ENCODE data around the gene CRYL1. TPM values are rescaled to one million over a fixed set of nuclear protein-coding genes. Genes with fewer than 3 reads are reported as not detected.

The CRYL1 gene
- polyA plus RNA-seq, 2 of the 4 experiments (the other 2 are of a cell fraction) = 4.1 to 17.4 TPM

DNA sequence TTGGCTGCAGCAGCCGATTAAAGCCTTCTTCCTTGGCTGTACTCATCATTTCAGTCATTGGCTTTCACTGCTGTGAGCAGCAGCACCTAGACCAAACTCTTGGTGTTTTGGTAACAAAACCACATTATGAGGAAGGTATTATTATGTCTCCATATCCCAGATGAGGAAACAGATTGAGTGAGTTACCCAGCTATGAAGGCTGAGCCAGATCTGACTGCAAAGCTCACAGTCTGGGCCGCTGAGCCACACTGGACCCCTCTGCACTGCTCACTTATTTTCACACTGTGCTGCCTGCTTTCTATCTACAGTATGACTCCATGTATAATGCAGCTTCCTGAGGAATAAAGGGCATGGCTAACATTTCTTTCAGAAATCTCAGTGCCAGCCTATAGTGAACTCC is 24.5 kb downstream of the CRYL1 start:
- FAIRE-seq (no peak), ATAC-seq (no peak), DNase-seq (ENCODE audit: low read depth in 1 of 2, low spot score in 1 of 2) (no peak)
- 57% methylated on average over 2 of the region's 2 CpGs for WGBS (ENCODE audit: missing lambda C conversion rate)
- ChIA-PET CTCF (interaction anchor here (0.6 to 1.0 kb wide), 2 partner anchors 236 to 327 kb away, joined by 3 read pairs; no protein-coding TSS in a partner anchor), POLR2A (no interaction called here)
- Histone ChIP-seq H3K4me2 (no peak overlapping the region), H3K4me3 (no peak overlapping the region), H3K4me1 (no peaks in the 10 kb centered on the region), H3K9me3 (0 out of 3 replicates have a peak, but pooled peaks cover 2% of the 10 kb centered on the region), H3K27ac (no peak overlapping the region)
- TF ChIP-seq NFE2L2 (conservative IDR thresholded peaks at IDR 0.05; ENCODE audit: low read length) (no peak), MAZ (IDR thresholded peaks at IDR 0.05; ENCODE audit: borderline replicate concordance, low read depth, low read length) (no peak), HOXB13 (CRISPR knock-in tag; IDR thresholded peaks at IDR 0.05; ENCODE audit: low read depth) (no peak), EP300 (IDR thresholded peaks at IDR 0.05) (no peak), HEYL (CRISPR knock-in tag; IDR thresholded peaks at IDR 0.05) (no peak), POLR2AphosphoS2 (conservative IDR thresholded peaks at IDR 0.05; ENCODE audit: low read length) (no peak), TFCP2L1 (CRISPR knock-in tag; IDR thresholded peaks at IDR 0.05) (no peak), POLR2A (IDR thresholded peaks at IDR 0.05; ENCODE audit: low read length) (no peak), RAD21 (conservative IDR thresholded peaks at IDR 0.05 in 1 of 2, IDR thresholded peaks at IDR 0.05 in 1 of 2) (no peak), ESRRA (IDR thresholded peaks at IDR 0.05; ENCODE audit: borderline replicate concordance, low read length) (no peak), NR3C1 (IDR thresholded peaks at IDR 0.05) (no peak), MAFK (IDR thresholded peaks at IDR 0.05; ENCODE audit: partially characterized antibody) (no peak)
- TF ChIP-seq, protein P1, sequence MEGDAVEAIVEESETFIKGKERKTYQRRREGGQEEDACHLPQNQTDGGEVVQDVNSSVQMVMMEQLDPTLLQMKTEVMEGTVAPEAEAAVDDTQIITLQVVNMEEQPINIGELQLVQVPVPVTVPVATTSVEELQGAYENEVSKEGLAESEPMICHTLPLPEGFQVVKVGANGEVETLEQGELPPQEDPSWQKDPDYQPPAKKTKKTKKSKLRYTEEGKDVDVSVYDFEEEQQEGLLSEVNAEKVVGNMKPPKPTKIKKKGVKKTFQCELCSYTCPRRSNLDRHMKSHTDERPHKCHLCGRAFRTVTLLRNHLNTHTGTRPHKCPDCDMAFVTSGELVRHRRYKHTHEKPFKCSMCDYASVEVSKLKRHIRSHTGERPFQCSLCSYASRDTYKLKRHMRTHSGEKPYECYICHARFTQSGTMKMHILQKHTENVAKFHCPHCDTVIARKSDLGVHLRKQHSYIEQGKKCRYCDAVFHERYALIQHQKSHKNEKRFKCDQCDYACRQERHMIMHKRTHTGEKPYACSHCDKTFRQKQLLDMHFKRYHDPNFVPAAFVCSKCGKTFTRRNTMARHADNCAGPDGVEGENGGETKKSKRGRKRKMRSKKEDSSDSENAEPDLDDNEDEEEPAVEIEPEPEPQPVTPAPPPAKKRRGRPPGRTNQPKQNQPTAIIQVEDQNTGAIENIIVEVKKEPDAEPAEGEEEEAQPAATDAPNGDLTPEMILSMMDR (IDR thresholded peaks at IDR 0.05) = no peak
- TF ChIP-seq, protein P2, sequence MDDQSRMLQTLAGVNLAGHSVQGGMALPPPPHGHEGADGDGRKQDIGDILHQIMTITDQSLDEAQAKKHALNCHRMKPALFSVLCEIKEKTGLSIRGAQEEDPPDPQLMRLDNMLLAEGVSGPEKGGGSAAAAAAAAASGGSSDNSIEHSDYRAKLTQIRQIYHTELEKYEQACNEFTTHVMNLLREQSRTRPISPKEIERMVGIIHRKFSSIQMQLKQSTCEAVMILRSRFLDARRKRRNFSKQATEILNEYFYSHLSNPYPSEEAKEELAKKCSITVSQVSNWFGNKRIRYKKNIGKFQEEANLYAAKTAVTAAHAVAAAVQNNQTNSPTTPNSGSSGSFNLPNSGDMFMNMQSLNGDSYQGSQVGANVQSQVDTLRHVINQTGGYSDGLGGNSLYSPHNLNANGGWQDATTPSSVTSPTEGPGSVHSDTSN (IDR thresholded peaks at IDR 0.05) = no peak
- TF ChIP-seq, protein P3, sequence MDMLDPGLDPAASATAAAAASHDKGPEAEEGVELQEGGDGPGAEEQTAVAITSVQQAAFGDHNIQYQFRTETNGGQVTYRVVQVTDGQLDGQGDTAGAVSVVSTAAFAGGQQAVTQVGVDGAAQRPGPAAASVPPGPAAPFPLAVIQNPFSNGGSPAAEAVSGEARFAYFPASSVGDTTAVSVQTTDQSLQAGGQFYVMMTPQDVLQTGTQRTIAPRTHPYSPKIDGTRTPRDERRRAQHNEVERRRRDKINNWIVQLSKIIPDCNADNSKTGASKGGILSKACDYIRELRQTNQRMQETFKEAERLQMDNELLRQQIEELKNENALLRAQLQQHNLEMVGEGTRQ (IDR thresholded peaks at IDR 0.05) = no peak
- TF ChIP-seq, protein P4, sequence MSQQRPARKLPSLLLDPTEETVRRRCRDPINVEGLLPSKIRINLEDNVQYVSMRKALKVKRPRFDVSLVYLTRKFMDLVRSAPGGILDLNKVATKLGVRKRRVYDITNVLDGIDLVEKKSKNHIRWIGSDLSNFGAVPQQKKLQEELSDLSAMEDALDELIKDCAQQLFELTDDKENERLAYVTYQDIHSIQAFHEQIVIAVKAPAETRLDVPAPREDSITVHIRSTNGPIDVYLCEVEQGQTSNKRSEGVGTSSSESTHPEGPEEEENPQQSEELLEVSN (IDR thresholded peaks at IDR 0.05; ENCODE audit: borderline replicate concordance, low read depth) = no peak

DNA sequence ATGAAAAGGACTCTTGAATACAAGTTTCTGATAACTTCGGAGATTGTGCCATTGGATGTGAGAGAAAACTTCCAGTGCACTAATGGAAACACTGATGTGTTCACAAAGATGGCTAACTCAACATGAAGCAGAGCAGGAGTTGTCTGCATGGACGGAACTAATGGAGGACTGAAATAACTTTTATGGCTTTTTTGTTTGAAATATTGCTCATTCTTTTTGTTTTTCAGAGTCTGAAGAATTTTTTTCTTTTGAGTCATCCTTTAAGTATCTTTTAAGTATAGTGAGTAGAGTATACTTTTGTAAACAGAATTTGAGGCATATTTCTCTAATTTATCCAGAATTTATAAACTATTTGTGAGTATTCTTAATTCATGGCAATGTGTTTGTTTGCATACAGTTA is 25.7 kb downstream of the CRYL1 start:
- peaks cover 5% of the 10 kb centered on the region; the same call in 2 of the 3 replicates for H3K4me1 ChIP-seq
- no peak overlapping the region for H3K4me2 ChIP-seq
- ChIA-PET POLR2A (no interaction called here), CTCF (interaction anchor here (0.7 to 1.7 kb wide), 2 partner anchors 10 to 424 kb away, joined by 3 to 4 read pairs; no protein-coding TSS in a partner anchor)
- no peak for FAIRE-seq
- 0 out of 3 replicates have a peak, but pooled peaks cover 2% of the 10 kb centered on the region for H3K9me3 ChIP-seq
- H3K4me3 ChIP-seq = no peak overlapping the region
- no peak overlapping the region for H3K27ac ChIP-seq
- no peak for ATAC-seq
- no peak for TF ChIP-seq HEYL (CRISPR knock-in tag; IDR thresholded peaks at IDR 0.05)
- TF ChIP-seq, protein P5, sequence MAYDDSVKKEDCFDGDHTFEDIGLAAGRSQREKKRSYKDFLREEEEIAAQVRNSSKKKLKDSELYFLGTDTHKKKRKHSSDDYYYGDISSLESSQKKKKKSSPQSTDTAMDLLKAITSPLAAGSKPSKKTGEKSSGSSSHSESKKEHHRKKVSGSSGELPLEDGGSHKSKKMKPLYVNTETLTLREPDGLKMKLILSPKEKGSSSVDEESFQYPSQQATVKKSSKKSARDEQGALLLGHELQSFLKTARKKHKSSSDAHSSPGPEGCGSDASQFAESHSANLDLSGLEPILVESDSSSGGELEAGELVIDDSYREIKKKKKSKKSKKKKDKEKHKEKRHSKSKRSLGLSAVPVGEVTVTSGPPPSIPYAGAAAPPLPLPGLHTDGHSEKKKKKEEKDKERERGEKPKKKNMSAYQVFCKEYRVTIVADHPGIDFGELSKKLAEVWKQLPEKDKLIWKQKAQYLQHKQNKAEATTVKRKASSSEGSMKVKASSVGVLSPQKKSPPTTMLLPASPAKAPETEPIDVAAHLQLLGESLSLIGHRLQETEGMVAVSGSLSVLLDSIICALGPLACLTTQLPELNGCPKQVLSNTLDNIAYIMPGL (CRISPR knock-in tag; IDR thresholded peaks at IDR 0.05; ENCODE audit: borderline replicate concordance) = no peak
- TF ChIP-seq POLR2AphosphoS2 (conservative IDR thresholded peaks at IDR 0.05; ENCODE audit: low read length) = no peak
- DNase-seq (ENCODE audit: low read depth in 1 of 2, low spot score in 1 of 2) = no peak
- 35% methylated on average over 2 of the region's 2 CpGs for WGBS (ENCODE audit: missing lambda C conversion rate)
